Panc1 (cell line): ENCODE data around the gene TMEM43.

Experiments used
- CTCF ChIP-seq: fragments of 450-650 bp; IDR thresholded peaks from 2 replicates; pipeline ENCODE4 v1.5.1; 2017; ENCODE audit warnings: mild to moderate bottlenecking
- POLR2AphosphoS5 ChIP-seq: IDR thresholded peaks from 2 replicates; pipeline ENCODE4 v1.6.1; 2012; ENCODE audit warnings: mild to moderate bottlenecking, low read depth, low read length, moderate library complexity
- REST ChIP-seq, 2 experiments: IDR thresholded peaks; 2 replicates each; pipeline ENCODE4 v1.6.1; 2011 to 2012; ENCODE audit warnings: low read depth in 2 of 2, control low read depth in 1 of 2, low read length in 1 of 2, mild to moderate bottlenecking in 1 of 2, moderate library complexity in 1 of 2; ENCODE audit not compliant: insufficient read depth in 1 of 2
- SIN3A ChIP-seq: IDR thresholded peaks from 2 replicates; pipeline ENCODE4 v1.6.1; 2012; ENCODE audit warnings: low read depth, mild to moderate bottlenecking, low read length, moderate library complexity, borderline replicate concordance; ENCODE audit not compliant: insufficient read depth

- TF ChIP-seq REST (IDR thresholded peaks at IDR 0.05; ENCODE audit: insufficient read depth in 1 of 2, low read depth in 2 of 2, low read length in 1 of 2) (no peak), CTCF (peak; percentile 45), POLR2AphosphoS5 (no peak), SIN3A (no peak)
These were observed 23.5 kb downstream of the TMEM43 start for GRCh38 chr3:14148041-14148985.
